HUES6 (cell line): ENCODE results near the gene CD300LD.
"Not testable (repeated sequence)": the region's sequence is repeated elsewhere in the genome, so short reads cannot be mapped to it uniquely, and the experiment has no call there.

Source experiments
- H3K27ac ChIP-seq: 2 replicates; pipeline ENCODE4 v1.7.0; 2013; ENCODE audit warnings: low read depth, mild to moderate bottlenecking, low read length, inconsistent platforms
- H3K27me3 ChIP-seq: 2 replicates; pipeline ENCODE4 v1.6.1; 2013; ENCODE audit warnings: low read length; ENCODE audit not compliant: control insufficient read depth, insufficient read depth
- H3K36me3 ChIP-seq: 2 replicates; pipeline ENCODE4 v1.6.1; 2013; ENCODE audit warnings: low read length; ENCODE audit not compliant: control insufficient read depth, insufficient read depth
- H3K4me1 ChIP-seq: 2 replicates; pipeline ENCODE4 v1.6.1; 2013; ENCODE audit warnings: low read length; ENCODE audit not compliant: control insufficient read depth, insufficient read depth
- H3K4me3 ChIP-seq: 2 replicates; pipeline ENCODE4 v1.5.1; 2013; ENCODE audit warnings: low read depth, low read length
- H3K9ac ChIP-seq: one replicate; pipeline ENCODE4 v1.6.1; 2013; ENCODE audit warnings: mild to moderate bottlenecking, low read length
- H3K9me3 ChIP-seq: 2 replicates; pipeline ENCODE4 v1.6.1; 2013; ENCODE audit warnings: low read depth, low read length; ENCODE audit not compliant: control insufficient read depth, insufficient read depth

Gene CD300LD

GRCh38 chr17:74630251-74630650, 38.2 kb upstream of the CD300LD start:
- H3K9me3 ChIP-seq, H3K4me3 ChIP-seq, H3K27ac ChIP-seq, H3K36me3 ChIP-seq, H3K9ac ChIP-seq: not testable (repeated sequence)
- Histone ChIP-seq H3K4me1 (peaks cover 18% of the 10 kb centered on the region), H3K27me3 (peaks cover 23% of the 10 kb centered on the region; the same call in 1 of the 2 replicates)

DNA sequence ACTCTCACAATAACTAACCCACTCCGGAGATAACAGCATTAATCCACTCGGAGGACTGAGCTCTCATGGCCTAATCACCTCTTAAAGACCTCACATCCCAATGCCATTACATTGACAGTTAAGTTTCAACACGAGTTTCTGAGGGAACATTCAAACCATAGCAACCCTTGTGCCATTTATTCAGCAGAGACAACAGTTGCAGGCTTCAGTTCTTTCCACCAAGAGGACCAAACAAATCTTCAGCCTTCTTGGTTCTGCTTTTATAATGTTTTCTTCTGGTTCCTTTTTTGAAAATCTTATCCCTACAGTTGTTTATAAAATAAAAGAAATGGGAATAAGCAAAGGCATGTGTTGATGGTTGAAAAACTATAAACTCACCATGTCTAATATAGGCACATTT, 33.6 kb upstream of the CD300LD start:
- Histone ChIP-seq H3K9ac (no peak overlapping the region), H3K4me3 (no peak overlapping the region), H3K27ac (no peak overlapping the region), H3K4me1 (no peaks in the 10 kb centered on the region), H3K27me3 (peaks cover 56% of the 10 kb centered on the region), H3K36me3 (no peaks in the 10 kb centered on the region), H3K9me3 (no peaks in the 10 kb centered on the region; the same call in 1 of the 2 replicates)

- no peak overlapping the region for H3K9ac ChIP-seq
- no peaks in the 10 kb centered on the region for H3K4me1 ChIP-seq
- no peak overlapping the region for H3K27ac ChIP-seq
- no peaks in the 10 kb centered on the region; the same call in 1 of the 2 replicates for H3K9me3 ChIP-seq
- no peak overlapping the region for H3K4me3 ChIP-seq
- H3K27me3 ChIP-seq: peaks cover 60% of the 10 kb centered on the region
- H3K36me3 ChIP-seq: no peaks in the 10 kb centered on the region
These were observed 32.0 kb upstream of the CD300LD start for GRCh38 chr17:74624131-74624530.

DNA sequence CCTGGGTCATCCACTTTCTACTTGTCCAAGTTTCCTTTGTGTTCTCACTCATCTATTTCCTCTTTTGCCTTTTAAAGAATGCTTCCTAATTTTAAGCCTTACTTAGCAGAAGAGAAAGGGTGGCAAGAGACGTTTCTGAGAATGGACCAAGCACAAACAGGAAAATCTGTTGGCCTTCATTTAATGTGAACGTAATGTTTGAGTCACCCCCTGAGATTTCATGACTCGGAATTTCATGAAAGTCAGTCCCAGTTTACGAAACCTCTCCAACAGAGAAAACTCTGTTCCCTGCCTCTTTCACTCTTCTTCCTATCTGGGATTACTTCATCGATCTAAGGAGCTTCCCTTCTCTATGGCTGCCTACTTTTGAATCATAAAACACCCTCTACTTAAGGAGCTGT, 31.6 kb upstream of the CD300LD start, which contains the start of gene CD300E:
Gene CD300E, minus strand, starts transcription at position 46 of the 401 bp plus-strand sequence. CDS start 117 bp downstream, outside the sequence.
- H3K27ac ChIP-seq: no peak within 1 kb of the TSS
- H3K27me3 ChIP-seq: peaks cover 64% of the 10 kb centered on the region
- H3K4me3 ChIP-seq: no peak within 1 kb of the TSS
- no peaks in the 10 kb centered on the region; the same call in 1 of the 2 replicates for H3K9me3 ChIP-seq
- no peak within 1 kb of the TSS for H3K9ac ChIP-seq
- H3K36me3 ChIP-seq: no peaks in the 10 kb centered on the region
- no peaks in the 10 kb centered on the region for H3K4me1 ChIP-seq

DNA sequence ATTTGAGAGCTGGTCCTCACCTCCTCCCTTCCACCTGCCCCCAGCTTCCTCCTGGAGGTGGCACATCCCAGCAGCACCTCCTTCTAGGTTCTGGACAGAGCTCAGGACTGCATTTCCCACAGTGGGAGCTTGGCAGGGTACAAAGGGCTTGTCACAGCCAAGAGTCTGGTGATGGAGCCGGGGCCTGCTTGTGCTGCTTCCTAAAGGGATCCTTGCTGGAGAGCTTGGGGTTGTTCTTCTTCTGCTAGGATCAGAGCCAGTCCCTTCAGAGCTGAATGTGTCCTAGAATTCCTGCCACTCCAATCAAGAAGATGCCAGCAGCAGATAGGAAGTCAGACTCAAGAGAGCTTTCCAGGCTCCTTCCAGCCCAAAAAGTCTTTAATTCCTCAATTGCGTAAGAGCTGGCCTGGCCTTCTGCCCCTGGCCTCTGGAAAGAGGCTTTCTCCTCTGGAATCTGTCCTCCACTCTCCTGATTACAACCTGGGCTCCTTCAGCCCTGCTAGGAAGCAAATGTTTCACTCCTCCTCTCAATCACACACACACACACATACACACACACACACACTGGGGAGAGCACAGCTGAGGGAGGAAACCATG, 27.1 kb upstream of the CD300LD start:
- no peaks in the 10 kb centered on the region for H3K4me1 ChIP-seq
- no peaks in the 10 kb centered on the region for H3K36me3 ChIP-seq
- no peak overlapping the region for H3K27ac ChIP-seq
- H3K9ac ChIP-seq: no peak overlapping the region
- peaks cover 78% of the 10 kb centered on the region for H3K27me3 ChIP-seq
- H3K4me3 ChIP-seq: no peak overlapping the region
- no peaks in the 10 kb centered on the region for H3K9me3 ChIP-seq

GRCh38 chr17:74618451-74618850, 26.4 kb upstream of the CD300LD start:
- Histone ChIP-seq H3K4me1 (no peaks in the 10 kb centered on the region), H3K4me3 (no peak overlapping the region), H3K36me3 (no peaks in the 10 kb centered on the region), H3K27ac (no peak overlapping the region), H3K27me3 (peaks cover 79% of the 10 kb centered on the region), H3K9ac (no peak overlapping the region), H3K9me3 (no peaks in the 10 kb centered on the region)

DNA sequence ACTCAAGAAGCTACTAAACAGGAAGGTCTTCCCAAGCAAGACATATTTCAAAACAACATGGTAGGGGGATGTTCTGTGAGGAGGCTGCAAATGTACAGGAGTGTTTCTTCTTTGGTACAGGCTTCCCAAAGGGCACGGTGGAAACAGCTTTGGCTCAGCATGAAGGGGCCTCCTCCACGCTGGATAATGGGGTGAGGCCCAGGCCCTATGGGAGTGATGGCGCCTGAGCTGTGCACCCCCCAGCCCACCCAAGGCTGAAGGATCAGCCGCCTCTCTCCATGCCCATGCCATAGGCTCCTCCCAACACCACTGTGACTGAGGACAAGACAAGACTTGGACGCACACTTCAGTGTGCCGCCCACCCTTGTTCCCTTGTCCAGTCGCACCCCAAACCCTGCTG, 24.6 kb upstream of the CD300LD start:
- Histone ChIP-seq H3K4me3 (no peak overlapping the region), H3K27ac (no peak overlapping the region), H3K27me3 (peaks cover 79% of the 10 kb centered on the region), H3K9me3 (no peaks in the 10 kb centered on the region), H3K4me1 (no peaks in the 10 kb centered on the region), H3K36me3 (no peaks in the 10 kb centered on the region), H3K9ac (no peak overlapping the region)

GRCh38 chr17:74612046-74612445, 20.0 kb upstream of the CD300LD start:
- H3K36me3 ChIP-seq: no peaks in the 10 kb centered on the region
- no peak overlapping the region for H3K27ac ChIP-seq
- H3K9ac ChIP-seq: no peak overlapping the region

GRCh38 chr17:74610108-74610507, 18.0 kb upstream of the CD300LD start:
- H3K9me3 ChIP-seq: no peaks in the 10 kb centered on the region
- H3K27me3 ChIP-seq: peaks cover 62% of the 10 kb centered on the region; the same call in 1 of the 2 replicates
- H3K9ac ChIP-seq: no peak overlapping the region
- H3K4me1 ChIP-seq: no peaks in the 10 kb centered on the region
- no peaks in the 10 kb centered on the region for H3K36me3 ChIP-seq
- H3K4me3 ChIP-seq: no peak overlapping the region
- H3K27ac ChIP-seq: no peak overlapping the region

More at GRCh38 chr17:74612046-74612445, 20.0 kb upstream of the CD300LD start:
- Histone ChIP-seq H3K4me3 (no peak overlapping the region), H3K27me3 (peaks cover 81% of the 10 kb centered on the region), H3K9me3 (no peaks in the 10 kb centered on the region), H3K4me1 (no peaks in the 10 kb centered on the region)

GRCh38 chr17:74608511-74608910, 16.4 kb upstream of the CD300LD start:
- no peaks in the 10 kb centered on the region for H3K4me1 ChIP-seq
- no peak overlapping the region for H3K9ac ChIP-seq
- peaks cover 50% of the 10 kb centered on the region; the same call in 1 of the 2 replicates for H3K27me3 ChIP-seq
- H3K27ac ChIP-seq: no peak overlapping the region
- no peak overlapping the region for H3K4me3 ChIP-seq
- no peaks in the 10 kb centered on the region for H3K36me3 ChIP-seq
- no peaks in the 10 kb centered on the region for H3K9me3 ChIP-seq

GRCh38 chr17:74607221-74607620, 15.1 kb upstream of the CD300LD start:
- no peak overlapping the region for H3K27ac ChIP-seq
- H3K36me3 ChIP-seq: no peaks in the 10 kb centered on the region
- no peak overlapping the region for H3K4me3 ChIP-seq
- no peaks in the 10 kb centered on the region for H3K4me1 ChIP-seq
- H3K9ac ChIP-seq: no peak overlapping the region
- no peaks in the 10 kb centered on the region for H3K9me3 ChIP-seq
- H3K27me3 ChIP-seq: peaks cover 44% of the 10 kb centered on the region; the same call in 1 of the 2 replicates
